Naive thymus-derived CD4-positive, alpha-beta T cell (primary cell): ENCODE results near the gene APH1B. TPM values are rescaled to one million over a fixed set of nuclear protein-coding genes. Genes with fewer than 3 reads are reported as not detected.

Experiments used
- ATAC-seq: fragments of 150-1000 bp; cut with Tn5 transposase; 2 replicates; pipeline ENCODE4 v1.10.0; 2021; ENCODE audit warnings: mild to moderate bottlenecking, moderate library complexity
- CTCF ChIA-PET: fragments of 350-600 bp; sonication (Branson Sonifier 250); formaldehyde crosslinking; loops from one replicate; lab custom pipeline; 2021; ENCODE audit warnings: antibody characterized with exemption; lab: Charles Lee
- POLR2A ChIA-PET: fragments of 350-600 bp; sonication (Branson Sonifier 250); formaldehyde crosslinking; loops from one replicate; lab custom pipeline; 2021; ENCODE audit warnings: antibody characterized with exemption, inconsistent platforms; lab: Charles Lee
- DNase-seq, 9 donors: peaks; one replicate each; pipeline versions ENCODE4 v3.0.0 to v3.0.0-alpha.2; 2020 to 2022; ENCODE audit warnings: mixed read lengths in 1 of 9
- H3K27ac ChIP-seq: one replicate; pipeline ENCODE4 v1.7.0; 2013; ENCODE audit warnings: mild to moderate bottlenecking, low read depth, low read length, moderate library complexity
- H3K27me3 ChIP-seq, 2 donors: one replicate each; pipeline ENCODE4 v1.7.0; 2013; ENCODE audit warnings: low read length in 2 of 2, mild to moderate bottlenecking in 2 of 2, moderate library complexity in 2 of 2; ENCODE audit not compliant: control insufficient read depth in 2 of 2, insufficient read depth in 2 of 2
- H3K36me3 ChIP-seq, 3 experiments: 1 replicate in 2 of 3; 2 replicates in 1 of 3; pipeline ENCODE4 v1.7.0; 2013; ENCODE audit warnings: low read length in 3 of 3, mild to moderate bottlenecking in 3 of 3, moderate library complexity in 1 of 3; ENCODE audit not compliant: insufficient read depth in 3 of 3, control insufficient read depth in 2 of 3
- H3K4me1 ChIP-seq, 2 donors: one replicate each; pipeline ENCODE4 v1.7.0; 2013; ENCODE audit warnings: low read length in 2 of 2, mild to moderate bottlenecking in 2 of 2, moderate library complexity in 1 of 2; ENCODE audit not compliant: control insufficient read depth in 2 of 2, insufficient read depth in 2 of 2
- H3K4me3 ChIP-seq: 2 replicates; pipeline ENCODE4 v1.7.0; 2013; ENCODE audit warnings: mild to moderate bottlenecking, low read length
- H3K9me3 ChIP-seq, 3 experiments: 1 replicate in 2 of 3; 2 replicates in 1 of 3; pipeline ENCODE4 v1.7.0; 2013; ENCODE audit warnings: low read length in 3 of 3; ENCODE audit not compliant: control insufficient read depth in 2 of 3
- H3K27ac Mint-ChIP-seq, 9 donors: one replicate each; pipeline ENCODE4 v1.8.0; 2020 to 2022; ENCODE audit warnings: mixed read lengths in 9 of 9, mild to moderate bottlenecking in 8 of 9, moderate library complexity in 5 of 9, inconsistent platforms in 2 of 9
- H3K27me3 Mint-ChIP-seq, 5 donors: one replicate each; pipeline ENCODE4 v1.8.0; 2021 to 2022; ENCODE audit warnings: mixed read lengths in 5 of 5, mild to moderate bottlenecking in 1 of 5
- H3K36me3 Mint-ChIP-seq, 5 donors: one replicate each; pipeline ENCODE4 v1.8.0; 2020 to 2022; ENCODE audit warnings: mixed read lengths in 5 of 5, mild to moderate bottlenecking in 3 of 5, inconsistent platforms in 1 of 5
- H3K4me1 Mint-ChIP-seq, 7 donors: one replicate each; pipeline ENCODE4 v1.8.0; 2020 to 2022; ENCODE audit warnings: mixed read lengths in 7 of 7, mild to moderate bottlenecking in 3 of 7, inconsistent platforms in 1 of 7
- H3K4me3 Mint-ChIP-seq, 10 donors: one replicate each; pipeline ENCODE4 v1.8.0; 2020 to 2022; ENCODE audit warnings: mild to moderate bottlenecking in 10 of 10, mixed read lengths in 10 of 10, moderate library complexity in 6 of 10, inconsistent platforms in 2 of 10
- H3K9me3 Mint-ChIP-seq, 11 donors: one replicate each; pipeline ENCODE4 v1.8.0; 2020 to 2022; ENCODE audit warnings: mixed read lengths in 11 of 11, mild to moderate bottlenecking in 4 of 11, inconsistent platforms in 1 of 11, moderate library complexity in 1 of 11
- intact Hi-C, 2 donors: fragments of 100-400 bp; cut with micrococcal nuclease; formaldehyde crosslinking; loops; one replicate each; pipeline ENCODE4 v1.15.1; 2023
- polyA plus RNA-seq, 2 donors: library from polyadenylated mRNA; unstranded; fragments of 300-500 nt; fragmentation: Illumina TruSeq; gene quantifications; one replicate each; pipeline ENCODE4 v1.2.3, GENCODE V29; 2021
- total RNA-seq, 6 experiments: library from RNA in 5 of 6; stranded (reverse) in 5 of 6; gene quantifications; 1 replicate in 5 of 6; 2 replicates in 1 of 6; pipeline ENCODE4 v1.2.3 and lab custom pipeline; 2021 to 2026

Gene APH1B
- total and polyA plus RNA-seq, 7 experiments from 2014 or later: 9.9 to 29.9 (median 17.3) TPM

DNA sequence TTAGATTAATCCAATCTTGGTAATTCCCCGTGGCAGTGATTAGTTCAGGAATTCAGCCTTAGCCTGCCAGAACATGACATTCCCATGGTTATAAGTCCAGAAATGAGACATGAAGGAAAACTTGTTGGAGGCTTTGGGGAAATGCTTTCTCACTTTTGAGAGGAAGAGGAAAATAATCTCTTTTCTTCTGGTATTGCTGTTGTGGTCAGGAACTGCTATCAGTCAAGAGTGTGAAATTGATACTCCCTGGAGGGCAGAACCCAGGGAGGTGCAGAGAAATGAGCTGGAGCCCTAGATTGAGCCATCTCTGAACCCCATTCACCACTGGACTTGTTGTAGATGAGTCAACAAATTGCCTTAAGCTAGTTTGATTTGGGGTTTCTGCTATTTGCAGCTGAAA is 38.6 kb upstream of the APH1B start:
- intact Hi-C loops: no loop called here
- no peak for DNase-seq
- ATAC-seq: peak; percentile 46
- H3K36me3 ChIP-seq: no peaks in the 10 kb centered on the region
- H3K4me3 ChIP-seq: no peak overlapping the region
- ChIA-PET POLR2A (interaction anchor here (0.6 to 2.8 kb wide), 4 partner anchors 13 to 81 kb away, joined by 3 to 8 read pairs (median 4); partner anchors contain the start of gene RPS27L), CTCF (interaction anchor here (1.0 kb wide), 1 partner anchor 10 kb away, joined by 11 read pairs; no protein-coding TSS in a partner anchor)
- H3K27ac Mint-ChIP-seq: peak overlapping the region in 1 of 9 donors; percentile 59
- H3K9me3 ChIP-seq: no peaks in the 10 kb centered on the region
- H3K4me3 Mint-ChIP-seq: no peak overlapping the region
- H3K9me3 Mint-ChIP-seq: peaks cover 0 to 3% (median 0%) of the 10 kb centered on the region in 11 donors
- H3K27ac ChIP-seq: no peak overlapping the region
- H3K27me3 Mint-ChIP-seq: no peaks in the 10 kb centered on the region
- H3K27me3 ChIP-seq: no peaks in the 10 kb centered on the region
- H3K4me1 Mint-ChIP-seq: peaks cover 44 to 90% (median 74%) of the 10 kb centered on the region in 7 donors
- peaks cover 19 to 35% of the 10 kb centered on the region in 2 donors for H3K4me1 ChIP-seq
- peaks cover 6 to 41% (median 17%) of the 10 kb centered on the region in 5 donors for H3K36me3 Mint-ChIP-seq

DNA sequence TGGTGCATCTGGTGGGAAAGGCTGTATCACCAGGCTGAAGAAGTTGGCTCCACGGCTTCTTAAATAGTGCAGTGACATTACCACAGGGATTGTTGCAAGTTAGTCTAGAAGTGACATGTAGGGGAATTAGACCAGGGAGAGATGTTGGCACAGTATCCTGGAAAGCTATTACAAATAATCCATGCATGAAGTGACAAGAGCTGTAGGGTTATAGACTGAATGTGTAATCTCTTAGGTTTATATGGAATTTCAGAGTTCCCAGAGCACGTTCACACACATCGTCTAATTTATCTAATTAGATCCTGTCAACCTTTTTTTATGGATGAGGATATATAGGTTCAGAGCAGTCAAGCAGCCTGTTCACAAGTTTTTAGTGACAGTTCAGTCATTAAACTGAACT is 37.3 kb upstream of the APH1B start:
- Histone ChIP-seq H3K27ac (no peak overlapping the region), H3K4me1 (peaks cover 27 to 33% of the 10 kb centered on the region in 2 donors), H3K27me3 (no peaks in the 10 kb centered on the region), H3K36me3 (no peaks in the 10 kb centered on the region), H3K4me3 (no peak overlapping the region), H3K9me3 (no peaks in the 10 kb centered on the region)
- Mint-ChIP-seq H3K4me3 (peak overlapping the region in 2 of 10 donors; percentile 27 to 33), H3K36me3 (peaks cover 0 to 38% (median 17%) of the 10 kb centered on the region in 5 donors), H3K4me1 (peaks cover 39 to 91% (median 74%) of the 10 kb centered on the region in 7 donors), H3K27me3 (no peaks in the 10 kb centered on the region), H3K27ac (peak overlapping the region in 7 of 9 donors; percentile 4 to 91 (median 68)), H3K9me3 (peaks cover 0 to 3% (median 0%) of the 10 kb centered on the region in 11 donors)
- ChIA-PET POLR2A (interaction anchor here (0.7 to 1.8 kb wide), 4 partner anchors 20 to 325 kb away, joined by 3 to 7 read pairs (median 6); partner anchors contain the start of gene RPS27L), CTCF (no interaction called here)
- no peak for ATAC-seq
- DNase-seq: no peak
- intact Hi-C loops: loop anchor here in 1 of 2 donors (1.0 kb wide), 1 partner anchor 8 kb away; no protein-coding TSS in a partner anchor

DNA sequence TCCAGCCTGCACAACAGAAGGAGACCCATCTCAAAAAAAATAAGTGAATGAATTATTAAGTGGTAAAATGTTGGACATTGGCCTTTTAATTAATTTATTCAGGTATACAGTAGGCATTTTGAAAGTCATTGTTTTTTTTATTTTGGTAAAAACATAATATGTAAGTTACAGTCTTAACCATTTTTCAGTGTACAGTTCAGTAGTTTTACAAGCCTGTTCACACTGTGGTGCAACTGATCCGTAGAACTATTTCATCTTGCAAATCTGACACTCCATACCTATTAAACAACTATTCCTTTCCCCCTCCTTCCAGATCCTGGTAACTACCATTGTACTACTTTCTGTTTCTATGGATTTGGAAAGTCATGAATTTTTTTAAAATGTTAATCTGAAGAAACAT is 36.1 kb upstream of the APH1B start:
- Mint-ChIP-seq H3K4me1 (peaks cover 41 to 91% (median 72%) of the 10 kb centered on the region in 7 donors), H3K4me3 (no peak overlapping the region), H3K36me3 (peaks cover 2 to 37% (median 20%) of the 10 kb centered on the region in 5 donors), H3K27ac (peak overlapping the region in 6 of 9 donors; percentile 6 to 68 (median 47)), H3K9me3 (peaks cover 0 to 3% (median 0%) of the 10 kb centered on the region in 11 donors), H3K27me3 (no peaks in the 10 kb centered on the region)
- H3K4me3 ChIP-seq: no peak overlapping the region
- H3K4me1 ChIP-seq: peaks cover 27 to 33% of the 10 kb centered on the region in 2 donors
- no peak for DNase-seq
- no peak overlapping the region for H3K27ac ChIP-seq
- H3K9me3 ChIP-seq: no peaks in the 10 kb centered on the region
- no peak for ATAC-seq
- peaks cover 2 to 5% (median 3%) of the 10 kb centered on the region in 3 experiments for H3K36me3 ChIP-seq
- POLR2A ChIA-PET: interaction anchor here (1.8 kb wide), 1 partner anchor 85 kb away, joined by 6 read pairs; the partner anchor contains the start of gene RPS27L
- intact Hi-C loops: no loop called here
- CTCF ChIA-PET: no interaction called here
- no peaks in the 10 kb centered on the region for H3K27me3 ChIP-seq

DNA sequence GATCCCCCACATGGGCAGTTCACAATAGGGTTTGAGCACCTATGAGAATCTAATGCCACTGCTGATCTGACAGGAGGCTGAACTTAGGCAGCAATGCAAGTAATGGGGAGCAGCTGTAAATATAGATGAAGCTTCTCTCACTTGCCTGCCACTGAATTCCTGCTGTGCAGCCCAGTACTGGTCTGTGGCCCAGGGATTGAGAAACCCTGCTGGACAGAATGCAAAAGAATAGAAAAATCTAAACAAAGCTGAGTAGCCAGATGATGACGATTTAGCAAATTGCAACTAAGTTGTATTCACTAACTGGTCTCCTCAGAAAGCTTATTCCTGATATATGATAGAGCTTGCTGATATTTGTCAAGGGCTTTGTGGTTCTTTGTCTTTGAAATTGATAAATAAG is 34.3 kb upstream of the APH1B start:
- peak overlapping the region in 8 of 9 donors; percentile 68 to 92 (median 86) for H3K27ac Mint-ChIP-seq
- peaks cover 7 to 44% (median 22%) of the 10 kb centered on the region in 5 donors for H3K36me3 Mint-ChIP-seq
- peaks cover 21 to 26% of the 10 kb centered on the region in 2 donors for H3K4me1 ChIP-seq
- H3K36me3 ChIP-seq: peaks cover 5 to 16% (median 13%) of the 10 kb centered on the region in 3 experiments
- H3K9me3 Mint-ChIP-seq: peaks cover 0 to 3% (median 0%) of the 10 kb centered on the region in 11 donors
- peaks cover 36 to 89% (median 67%) of the 10 kb centered on the region in 7 donors for H3K4me1 Mint-ChIP-seq
- H3K9me3 ChIP-seq: no peaks in the 10 kb centered on the region
- no peak overlapping the region for H3K27ac ChIP-seq
- CTCF ChIA-PET: no interaction called here
- H3K4me3 ChIP-seq: no peak overlapping the region
- no peaks in the 10 kb centered on the region for H3K27me3 Mint-ChIP-seq
- H3K27me3 ChIP-seq: no peaks in the 10 kb centered on the region
- no peak for DNase-seq
- no peak overlapping the region for H3K4me3 Mint-ChIP-seq
- POLR2A ChIA-PET: interaction anchor here (1.1 to 1.6 kb wide), 2 partner anchors 11 to 50 kb away, joined by 3 to 6 read pairs; no protein-coding TSS in a partner anchor
- intact Hi-C loops: loop anchor here in 1 of 2 donors (2.0 kb wide), 1 partner anchor 18 kb away; no protein-coding TSS in a partner anchor
- ATAC-seq: no peak

DNA sequence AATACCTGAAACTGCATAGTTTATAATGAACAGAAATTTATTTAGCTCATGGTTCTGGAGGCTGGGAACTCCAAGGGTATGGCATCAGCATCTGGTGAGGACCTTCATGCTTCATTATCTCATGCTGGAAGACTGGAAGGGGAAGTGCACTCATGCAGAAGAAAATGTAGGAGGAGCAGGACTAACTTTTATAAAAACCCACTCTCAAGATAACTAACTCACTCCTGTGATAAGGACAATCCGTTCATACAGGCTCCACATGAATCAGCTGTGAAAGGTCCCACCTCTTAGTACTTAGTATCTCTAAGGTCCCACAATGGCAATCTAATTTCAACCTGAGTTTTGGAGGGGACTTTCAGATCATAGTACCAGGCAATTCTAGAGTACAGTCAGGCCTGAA is 33.6 kb upstream of the APH1B start:
- intact Hi-C loops: loop anchor here in 1 of 2 donors (2.0 kb wide), 3 partner anchors 19 to 77 kb away; partner anchors contain the start of gene APH1B
- H3K27me3 Mint-ChIP-seq: no peaks in the 10 kb centered on the region
- H3K9me3 Mint-ChIP-seq: peaks cover 0 to 3% (median 0%) of the 10 kb centered on the region in 11 donors
- Histone ChIP-seq H3K9me3 (no peaks in the 10 kb centered on the region), H3K27me3 (no peaks in the 10 kb centered on the region), H3K4me3 (no peak overlapping the region), H3K27ac (peak overlapping the region; percentile 66), H3K36me3 (peaks cover 5 to 16% (median 13%) of the 10 kb centered on the region in 3 experiments), H3K4me1 (peaks cover 19 to 21% of the 10 kb centered on the region in 2 donors)
- ATAC-seq: no peak
- ChIA-PET CTCF (interaction anchor here (0.6 kb wide), 1 partner anchor 11 kb away, joined by 4 read pairs; no protein-coding TSS in a partner anchor), POLR2A (interaction anchor here (0.5 to 1.6 kb wide), 4 partner anchors 12 to 294 kb away, joined by 3 to 7 read pairs (median 4); no protein-coding TSS in a partner anchor)
- peak overlapping the region in 3 of 10 donors; percentile 14 to 54 (median 50) for H3K4me3 Mint-ChIP-seq
- no peak for DNase-seq
- H3K27ac Mint-ChIP-seq: peak overlapping the region in 8 of 9 donors; percentile 68 to 92 (median 86)
- peaks cover 7 to 48% (median 26%) of the 10 kb centered on the region in 5 donors for H3K36me3 Mint-ChIP-seq
- H3K4me1 Mint-ChIP-seq: peaks cover 31 to 86% (median 65%) of the 10 kb centered on the region in 7 donors

DNA sequence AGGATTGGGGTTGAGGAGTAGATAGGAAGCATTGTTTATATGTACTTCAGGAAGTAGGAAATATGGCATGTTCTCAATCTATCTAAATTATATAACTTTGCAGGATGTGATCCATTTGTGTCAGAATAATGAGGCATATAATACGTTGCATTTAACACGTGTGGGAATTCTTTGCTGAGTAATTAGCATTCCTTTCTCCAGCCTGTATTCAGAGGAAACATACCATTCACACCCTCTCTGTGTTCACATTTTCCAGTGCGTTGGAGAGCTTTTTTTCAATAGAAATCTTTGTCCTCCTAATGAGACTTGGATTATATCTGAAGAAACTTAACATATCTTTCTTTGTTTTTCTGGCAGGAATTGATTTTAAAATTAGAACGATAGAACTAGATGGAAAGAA is 33.0 kb upstream of the APH1B start:
- CTCF ChIA-PET: interaction anchor here (0.6 to 1.4 kb wide), 7 partner anchors 10 to 52 kb away, joined by 3 to 5 read pairs (median 3); no protein-coding TSS in a partner anchor
- intact Hi-C loops: loop anchor here in 1 of 2 donors (2.0 kb wide), 2 partner anchors 32 to 78 kb away; partner anchors contain the start of gene APH1B

More for the DNA sequence above, 33.0 kb upstream of the APH1B start:
- peaks cover 29 to 87% (median 63%) of the 10 kb centered on the region in 7 donors for H3K4me1 Mint-ChIP-seq
- H3K36me3 Mint-ChIP-seq: peaks cover 8 to 52% (median 30%) of the 10 kb centered on the region in 5 donors
- peaks cover 15% of the 10 kb centered on the region in 2 donors for H3K4me1 ChIP-seq
- ATAC-seq (no peak), DNase-seq (no peak)
- peak overlapping the region in 7 of 10 donors; percentile 15 to 65 (median 50) for H3K4me3 Mint-ChIP-seq
- peaks cover 5 to 21% (median 13%) of the 10 kb centered on the region in 3 experiments for H3K36me3 ChIP-seq
- no peak overlapping the region for H3K4me3 ChIP-seq
- H3K9me3 ChIP-seq: no peaks in the 10 kb centered on the region
- peak overlapping the region; percentile 66 for H3K27ac ChIP-seq
- peak overlapping the region; percentile 68 to 92 (median 85) for H3K27ac Mint-ChIP-seq
- no peaks in the 10 kb centered on the region for H3K27me3 ChIP-seq
- peaks cover 0 to 3% (median 0%) of the 10 kb centered on the region in 11 donors for H3K9me3 Mint-ChIP-seq
- POLR2A ChIA-PET: interaction anchor here (0.5 to 1.4 kb wide), 8 partner anchors 26 to 293 kb away, joined by 3 to 7 read pairs (median 4); partner anchors contain the start of gene RPS27L
- H3K27me3 Mint-ChIP-seq: no peaks in the 10 kb centered on the region
